SW 1271 (cell line): ENCODE results near the gene SLC2A9.

Experiments used
- DNase-seq, 2 experiments: peaks; one replicate each; lab custom pipeline; 2025; lab: John Stamatoyannopoulos, UW

Gene SLC2A9

GRCh38 chr4:10020871-10021652 lies at the start of gene SLC2A9:
SLC2A9 (minus strand) TSS chr4:10021497; CDS start chr4:10021429, 68 bp downstream.
- DNase-seq, result no peak

GRCh38 chr4:10069075-10069642 lies 47.9 kb upstream of the SLC2A9 start:
- DNase-seq, result no peak

DNA sequence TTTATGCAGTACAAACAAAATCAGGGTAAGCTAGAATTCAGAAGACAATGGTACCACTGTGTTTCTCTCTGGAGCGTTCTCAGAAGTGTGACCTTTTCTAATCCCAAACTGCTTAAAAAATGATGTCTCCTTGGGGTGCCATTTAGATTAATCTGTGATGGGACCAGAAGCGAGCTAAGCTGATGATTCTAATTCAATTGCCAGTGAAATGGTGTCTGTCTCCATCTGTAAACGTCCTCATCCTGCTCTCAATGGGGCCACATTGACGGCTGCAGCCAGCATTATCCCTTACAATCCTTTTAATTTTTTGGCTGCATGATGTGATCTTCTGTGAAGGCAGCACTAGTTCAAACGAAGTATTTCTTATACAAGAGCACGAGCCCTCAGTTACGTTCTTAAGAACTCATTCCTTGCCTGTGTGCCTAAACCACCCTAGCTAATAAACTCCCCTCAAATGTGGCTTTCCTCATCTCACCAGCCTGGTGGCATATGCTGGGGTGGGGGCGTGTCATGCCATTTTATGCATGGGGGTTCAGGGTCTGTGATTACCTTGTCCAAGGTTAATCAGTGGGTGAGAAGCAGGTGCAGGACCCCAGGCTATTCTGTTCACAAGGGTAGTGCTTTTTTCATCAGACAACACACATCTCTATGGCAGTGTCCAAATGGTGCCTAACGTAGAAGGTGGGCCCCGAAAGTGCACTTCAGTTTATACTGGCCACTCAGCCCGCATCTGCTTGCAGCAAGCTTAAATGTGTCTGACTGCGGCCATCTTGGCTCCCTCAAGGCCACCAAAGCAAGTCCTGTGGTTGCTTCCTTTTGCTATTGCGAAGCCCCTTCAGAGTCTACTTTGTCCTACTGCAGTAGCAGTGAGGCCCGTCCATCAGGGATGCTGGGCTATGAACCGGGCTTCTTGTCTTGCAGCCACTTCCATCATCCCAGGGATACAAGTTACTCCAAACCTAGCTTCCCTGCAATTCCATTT lies 45.7 kb upstream of the SLC2A9 start:
- no peak for DNase-seq

- DNase-seq, result no peak
Measured at GRCh38 chr4:10066206-10066605, 44.9 kb upstream of the SLC2A9 start.

DNA sequence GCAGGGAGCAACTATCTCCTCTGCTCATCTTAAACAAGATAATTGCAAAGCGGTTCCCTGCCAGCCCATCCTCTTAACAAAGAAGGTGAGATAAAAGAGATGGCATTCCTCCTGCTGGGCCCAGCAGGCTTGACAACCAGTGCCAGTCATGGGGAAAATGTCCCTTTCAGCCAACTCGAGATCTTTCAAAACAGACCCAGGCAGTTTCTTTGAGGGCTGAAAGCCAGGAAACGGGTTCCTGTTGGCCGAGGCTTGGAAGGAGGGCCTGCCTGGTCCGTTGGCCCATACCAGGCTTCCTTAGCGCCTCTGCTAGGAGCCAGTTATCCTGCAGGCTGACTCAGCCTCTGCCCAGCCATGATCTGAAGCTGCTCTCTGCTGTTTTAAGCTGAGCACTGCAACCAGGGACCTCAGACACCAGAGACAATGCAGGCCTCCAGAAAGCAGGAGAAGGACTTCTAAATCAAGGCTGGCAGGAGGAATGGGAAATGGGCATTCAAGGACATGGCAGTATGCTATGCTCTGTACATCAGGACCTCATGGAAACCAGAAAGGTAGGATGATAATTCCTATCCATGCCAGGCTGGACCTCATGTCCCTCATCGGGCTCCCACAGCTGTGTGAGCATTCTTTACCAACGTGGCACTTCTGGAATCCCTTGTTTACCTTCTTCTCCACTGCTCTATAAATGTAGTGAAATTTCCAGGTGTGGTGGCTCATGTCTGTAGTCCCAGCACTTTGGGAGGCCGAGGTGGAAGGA lies 42.4 kb upstream of the SLC2A9 start:
- no peak for DNase-seq

- DNase-seq, result no peak
Measured at GRCh38 chr4:10061650-10062415, 40.5 kb upstream of the SLC2A9 start.

DNA sequence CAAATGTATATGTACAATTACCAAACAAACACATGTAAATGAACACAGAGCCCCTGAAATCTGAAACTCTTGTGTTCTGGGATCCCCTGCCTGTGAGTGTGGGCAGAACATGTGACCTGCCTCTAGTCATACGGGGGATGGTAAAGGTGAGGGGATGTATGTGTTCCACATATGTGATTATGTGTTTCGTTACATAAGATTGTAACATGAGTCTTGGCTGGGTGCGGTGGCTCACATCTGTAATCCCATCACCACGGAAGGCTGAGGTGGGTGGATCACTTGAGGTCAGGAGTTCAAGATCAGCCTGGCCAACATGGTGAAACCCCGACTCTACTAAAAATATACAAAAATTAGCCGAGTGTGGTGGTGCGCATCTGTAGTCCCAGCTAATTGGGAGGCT lies 37.1 kb upstream of the SLC2A9 start:
- no peak for DNase-seq

DNA sequence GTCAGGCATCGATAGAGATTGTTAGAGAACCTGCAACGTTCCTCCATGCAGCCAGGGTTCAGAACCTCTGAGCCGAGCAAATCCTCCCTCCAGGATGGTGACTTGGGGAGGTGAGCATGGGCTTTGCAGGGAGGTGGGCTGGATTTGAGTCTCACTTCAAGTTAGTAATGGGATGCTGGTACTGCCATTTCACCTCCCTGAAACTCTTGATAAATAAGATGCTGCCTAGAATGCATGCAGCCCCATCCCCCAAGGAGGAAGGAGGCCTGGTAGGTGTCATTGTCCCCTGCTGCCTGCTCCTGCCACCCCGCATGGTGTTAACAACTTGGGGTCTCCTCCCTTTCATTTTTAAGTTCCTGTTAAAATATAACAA lies 35.7 kb upstream of the SLC2A9 start:
- no peak for DNase-seq

GRCh38 chr4:10056334-10057022 lies 35.2 kb upstream of the SLC2A9 start:
- no peak for DNase-seq

- no peak for DNase-seq
Measured at GRCh38 chr4:10055871-10056270, 34.6 kb upstream of the SLC2A9 start.

- no peak for DNase-seq
Measured at GRCh38 chr4:10054571-10055041, 33.3 kb upstream of the SLC2A9 start.

GRCh38 chr4:10053635-10054453 lies 32.5 kb upstream of the SLC2A9 start:
- DNase-seq, result no peak

DNA sequence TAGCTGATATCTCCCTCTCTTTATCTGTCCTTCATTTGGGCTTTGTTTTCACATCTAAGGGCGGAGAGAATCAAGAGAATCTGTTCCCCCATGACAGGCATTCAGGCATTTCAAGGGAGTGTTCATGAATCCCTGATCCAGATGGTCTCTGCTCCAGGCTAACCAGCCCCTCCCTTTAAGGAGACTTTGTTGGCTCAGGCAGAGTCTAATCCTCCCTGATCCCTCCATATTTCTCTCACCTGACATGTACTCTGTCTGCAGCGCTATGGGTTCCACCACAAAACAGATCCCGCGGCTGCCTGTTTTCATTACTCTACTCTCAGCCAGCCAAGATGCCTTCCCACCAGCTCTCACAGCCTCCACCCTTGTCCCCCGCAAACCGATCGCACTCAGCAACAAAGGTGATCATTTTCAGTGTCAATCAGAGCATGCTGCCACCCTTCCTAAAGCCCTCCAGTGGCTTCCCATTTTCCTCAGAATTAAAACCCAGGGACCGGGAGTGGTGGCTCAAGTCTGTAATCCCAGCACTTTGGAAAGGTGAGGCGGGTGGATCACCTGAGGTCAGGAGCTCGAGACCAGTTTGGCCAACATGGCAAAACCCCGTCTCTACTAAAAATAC lies 30.3 kb upstream of the SLC2A9 start:
- DNase-seq, result no peak

- no peak for DNase-seq
Measured at GRCh38 chr4:10050721-10051120, 29.4 kb upstream of the SLC2A9 start.

DNA sequence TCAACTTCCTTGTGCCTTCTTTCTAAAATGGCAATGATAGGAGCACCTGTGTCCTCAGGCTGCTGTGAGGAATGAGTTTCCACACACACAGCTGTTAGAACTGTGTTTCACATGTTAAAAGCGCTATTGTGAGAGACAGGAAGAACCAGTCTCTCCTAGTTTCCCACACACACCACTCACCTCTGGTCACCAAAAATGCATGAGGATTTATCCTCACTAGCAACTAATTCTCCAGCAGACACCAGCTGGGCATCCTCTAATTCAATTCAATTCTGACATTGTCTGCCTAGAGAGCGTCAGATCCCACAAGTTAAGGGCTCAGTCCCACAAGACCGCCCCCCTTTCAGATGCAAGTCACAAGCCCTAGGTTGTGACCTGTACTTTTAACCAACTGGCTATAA lies 29.0 kb upstream of the SLC2A9 start:
- no peak for DNase-seq

GRCh38 chr4:10048941-10049697 lies 27.8 kb upstream of the SLC2A9 start:
- no peak for DNase-seq

DNA sequence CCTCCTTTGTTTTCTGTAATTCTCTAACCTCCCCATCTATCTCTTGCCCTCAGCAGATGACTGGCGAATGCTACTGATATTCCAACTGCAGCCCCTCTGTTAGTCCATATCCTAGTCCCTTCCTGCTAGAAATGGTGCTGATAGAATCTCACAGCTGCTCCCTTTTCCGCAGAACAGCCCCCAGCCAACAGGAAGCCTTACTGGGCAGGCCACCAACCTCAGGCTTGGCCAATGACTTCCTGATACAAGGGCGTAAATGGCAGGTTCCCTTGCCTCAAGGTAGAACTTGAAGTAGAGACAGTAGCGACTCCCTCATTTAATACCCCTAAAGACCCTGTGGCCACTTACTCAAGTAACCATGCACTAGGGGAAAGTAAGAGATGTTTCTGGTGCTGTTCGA lies 26.7 kb upstream of the SLC2A9 start:
- no peak for DNase-seq

DNA sequence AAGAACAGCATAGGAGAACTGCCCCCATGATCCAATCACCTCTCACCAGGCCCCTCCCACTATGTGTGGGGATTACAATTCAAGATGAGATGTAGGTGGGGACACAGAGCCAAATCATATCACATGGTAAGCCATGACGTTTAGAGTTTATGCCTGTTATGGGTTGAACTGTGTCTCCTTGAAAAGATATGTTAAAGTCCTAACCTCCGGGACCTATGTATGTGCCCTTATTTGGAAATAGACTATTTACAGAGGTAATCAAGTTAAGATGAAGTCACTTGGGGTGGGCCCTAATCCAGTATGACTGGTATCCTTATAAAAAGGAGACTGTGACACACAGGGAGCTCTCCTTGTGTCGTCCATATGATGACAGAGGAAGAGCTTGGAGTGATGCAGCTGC lies 25.2 kb upstream of the SLC2A9 start:
- DNase-seq, result no peak
